Neuronal stem cell (in vitro differentiated cells): ENCODE data around the gene CAV3.
A peak's percentile ranks its signal among the peaks of the same experiment; 100 is the strongest.

Source experiments
- DNase-seq: peaks from one replicate; pipeline ENCODE4 v3.0.0-alpha.2; 2013; ENCODE audit warnings: low spot score
- H2AFZ ChIP-seq: one replicate; pipeline ENCODE4 v1.6.1; 2013; ENCODE audit warnings: mild to moderate bottlenecking, low read length, inconsistent platforms
- H2AK5ac ChIP-seq: 2 replicates; pipeline ENCODE4 v1.6.1; 2013; ENCODE audit warnings: low read depth, mild to moderate bottlenecking, inconsistent platforms, low read length, moderate library complexity, mixed read lengths
- H2BK120ac ChIP-seq: 2 replicates; pipeline ENCODE4 v1.6.1; 2013; ENCODE audit warnings: low read depth, mild to moderate bottlenecking, inconsistent platforms, low read length, moderate library complexity, mixed read lengths
- H2BK12ac ChIP-seq: one replicate; pipeline ENCODE4 v1.6.1; 2013; ENCODE audit warnings: low read length, inconsistent platforms
- H2BK15ac ChIP-seq: 2 replicates; pipeline ENCODE4 v1.6.1; 2013; ENCODE audit warnings: mild to moderate bottlenecking, low read length, inconsistent platforms, mixed read lengths
- H2BK5ac ChIP-seq: one replicate; pipeline ENCODE4 v1.6.1; 2013; ENCODE audit warnings: inconsistent platforms, mild to moderate bottlenecking, low read length, moderate library complexity
- H3K14ac ChIP-seq: one replicate; pipeline ENCODE4 v1.6.1; 2013; ENCODE audit warnings: low read length, inconsistent platforms
- H3K18ac ChIP-seq: 2 replicates; pipeline ENCODE4 v1.6.1; 2013; ENCODE audit warnings: low read length, inconsistent platforms
- H3K23ac ChIP-seq: 2 replicates; pipeline ENCODE4 v1.6.1; 2013; ENCODE audit warnings: low read depth, mild to moderate bottlenecking, mixed read lengths, low read length, inconsistent platforms; ENCODE audit not compliant: poor library complexity
- H3K27ac ChIP-seq: replicated peaks from 3 replicates; pipeline ENCODE4 v1.5.1; 2013; ENCODE audit warnings: low read length, inconsistent platforms
- H3K27me3 ChIP-seq, 3 experiments: 2 replicates each; pipeline ENCODE4 v1.6.1; 2013; ENCODE audit warnings: low read length in 3 of 3, mild to moderate bottlenecking in 2 of 3, inconsistent platforms in 1 of 3, low read depth in 1 of 3, mixed read lengths in 1 of 3, moderate library complexity in 1 of 3; ENCODE audit not compliant: control insufficient read depth in 3 of 3, insufficient read depth in 3 of 3
- H3K36me3 ChIP-seq, 2 donors: replicated peaks in 1 of 2; 2 replicates each; pipeline ENCODE4 v1.6.1; 2013; ENCODE audit warnings: low read length in 2 of 2; ENCODE audit not compliant: control insufficient read depth in 2 of 2, insufficient read depth in 2 of 2
- H3K4ac ChIP-seq: 2 replicates; pipeline ENCODE4 v1.6.1; 2013; ENCODE audit warnings: inconsistent platforms, mild to moderate bottlenecking, low read length, moderate library complexity
- H3K4me1 ChIP-seq, 2 donors: 1 replicate in 1 of 2; 2 replicates in 1 of 2; pipeline ENCODE4 v1.6.1; 2013; ENCODE audit warnings: low read length in 2 of 2, low read depth in 1 of 2; ENCODE audit not compliant: control insufficient read depth in 2 of 2, insufficient read depth in 1 of 2
- H3K4me2 ChIP-seq: one replicate; pipeline ENCODE4 v1.6.1; 2013; ENCODE audit warnings: mild to moderate bottlenecking, low read length, inconsistent platforms; ENCODE audit not compliant: insufficient read depth, poor library complexity, severe bottlenecking
- H3K4me3 ChIP-seq, 2 donors: 2 replicates each; pipeline ENCODE4 v1.5.1; 2013; ENCODE audit warnings: low read length in 2 of 2, mild to moderate bottlenecking in 2 of 2, inconsistent platforms in 1 of 2, moderate library complexity in 1 of 2
- H3K79me1 ChIP-seq: one replicate; pipeline ENCODE4 v1.6.1; 2013; ENCODE audit warnings: low read depth, mild to moderate bottlenecking, inconsistent platforms, low read length, moderate library complexity
- H3K9ac ChIP-seq: one replicate; pipeline ENCODE4 v1.6.1; 2013; ENCODE audit warnings: mild to moderate bottlenecking, low read depth, low read length, inconsistent platforms; ENCODE audit not compliant: poor library complexity
- H3K9me3 ChIP-seq, 2 donors: replicated peaks in 1 of 2; 2 replicates each; pipeline versions ENCODE3 to v1.6.1; 2013; ENCODE audit warnings: low read length in 2 of 2, mild to moderate bottlenecking in 2 of 2, inconsistent platforms in 1 of 2, low read depth in 1 of 2, mixed read lengths in 1 of 2, moderate library complexity in 1 of 2; ENCODE audit not compliant: control insufficient read depth in 2 of 2, insufficient read depth in 1 of 2
- H4K8ac ChIP-seq: one replicate; pipeline ENCODE4 v1.6.1; 2013; ENCODE audit warnings: low read depth, mild to moderate bottlenecking, inconsistent platforms, low read length, moderate library complexity
- H4K91ac ChIP-seq: one replicate; pipeline ENCODE4 v1.6.1; 2013; ENCODE audit warnings: low read length, low read depth, mild to moderate bottlenecking, inconsistent platforms; ENCODE audit not compliant: poor library complexity
- WGBS, 2 donors: extraction: QIAGEN DNeasy Blood & Tissue Kit; methylation state at CpG; one replicate each; pipeline ENCODE4 v1.1.7; 2013; ENCODE audit warnings: missing lambda C conversion rate in 2 of 2, mixed read lengths in 1 of 2; ENCODE audit not compliant: insufficient read length in 2 of 2, insufficient replicate concordance in 1 of 2; ENCODE audit errors: extremely low coverage in 2 of 2; 5-methylcytosine and 5-hydroxymethylcytosine counted together

Gene CAV3

GRCh38 chr3:8723612-8724011, 10.0 kb upstream of the CAV3 start:
- Histone ChIP-seq H3K27me3 (no peaks in the 10 kb centered on the region), H3K18ac (no peak overlapping the region), H4K91ac (no peak overlapping the region), H3K4ac (no peak overlapping the region), H3K4me1 (peaks cover 0 to 6% of the 10 kb centered on the region in 2 donors), H3K9me3 (peaks cover 3% of the 10 kb centered on the region in 2 donors), H3K9ac (no peak overlapping the region), H3K4me2 (no peak overlapping the region), H2BK120ac (no peak overlapping the region), H3K4me3 (no peak overlapping the region), H2BK15ac (no peak overlapping the region), H2AFZ (no peak overlapping the region), H3K27ac (no peak overlapping the region), H2BK12ac (no peak overlapping the region), H3K79me1 (no peaks in the 10 kb centered on the region), H3K14ac (no peak overlapping the region), H2BK5ac (no peak overlapping the region), H4K8ac (no peak overlapping the region), H2AK5ac (no peak overlapping the region), H3K36me3 (no peaks in the 10 kb centered on the region), H3K23ac (no peak overlapping the region)
- no CpG with 5 or more reads among the region's 3 CpGs for WGBS, 2 donors
- no peak for DNase-seq

- Histone ChIP-seq H2BK5ac (no peak overlapping the region), H3K9me3 (peaks cover 3% of the 10 kb centered on the region in 2 donors), H4K8ac (no peak overlapping the region), H3K14ac (no peak overlapping the region), H2AK5ac (no peak overlapping the region), H2BK12ac (no peak overlapping the region), H3K27ac (no peak overlapping the region), H3K23ac (no peak overlapping the region), H3K79me1 (no peaks in the 10 kb centered on the region), H3K36me3 (no peaks in the 10 kb centered on the region), H3K4me1 (peaks cover 0 to 6% of the 10 kb centered on the region in 2 donors), H2BK120ac (no peak overlapping the region), H2BK15ac (no peak overlapping the region), H3K4me3 (no peak overlapping the region), H3K9ac (no peak overlapping the region), H4K91ac (no peak overlapping the region), H2AFZ (peak overlapping the region; percentile 63), H3K4ac (no peak overlapping the region), H3K27me3 (no peaks in the 10 kb centered on the region), H3K18ac (no peak overlapping the region), H3K4me2 (no peak overlapping the region)
- no peak for DNase-seq
- no CpG with 5 or more reads among the region's 3 CpGs for WGBS, 2 donors
These were observed 9.4 kb upstream of the CAV3 start for GRCh38 chr3:8724108-8724752.

DNA sequence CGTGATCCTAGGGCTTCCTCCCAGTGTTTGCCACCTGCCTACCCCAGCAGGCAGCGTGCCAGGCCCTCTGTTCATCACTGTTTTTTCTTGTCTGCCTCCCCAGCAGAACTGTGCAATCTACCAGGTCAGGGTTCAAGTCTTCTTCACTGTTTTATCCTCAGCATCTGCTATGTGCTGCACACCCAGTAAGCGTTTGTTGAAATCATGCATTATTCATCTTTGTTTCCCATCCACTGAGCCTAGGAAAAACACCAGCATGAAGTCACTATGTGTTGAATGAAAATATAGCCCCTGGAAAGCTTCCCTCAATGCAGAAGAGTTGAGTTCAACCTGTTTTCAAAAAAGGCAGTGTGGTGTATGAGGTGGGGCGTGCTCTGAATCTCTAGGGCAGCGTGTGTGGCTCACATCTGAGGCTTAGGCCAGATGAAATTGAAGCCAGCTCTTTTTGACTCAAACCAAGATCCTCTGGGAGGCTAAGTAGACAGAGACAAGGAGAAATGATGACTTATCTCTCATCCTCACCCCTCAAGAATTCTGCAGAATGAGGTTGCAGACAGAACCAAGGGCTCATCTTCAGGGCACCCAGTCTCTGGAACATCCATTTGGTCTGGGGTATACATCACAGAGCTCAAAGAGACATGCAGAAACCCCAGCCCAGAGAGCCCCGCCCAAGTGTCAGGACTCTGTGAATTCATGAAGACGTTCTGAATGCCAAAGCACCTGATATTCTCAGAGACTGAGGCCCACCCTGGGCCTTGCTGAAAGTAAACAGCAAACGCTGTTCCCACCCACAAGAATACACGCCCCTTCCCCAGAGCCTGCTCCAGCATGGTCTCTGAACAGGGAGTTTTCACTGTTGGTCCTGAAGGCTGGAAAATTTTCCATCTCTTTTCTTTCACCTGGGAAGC, 5.7 kb upstream of the CAV3 start:
- no peak overlapping the region for H3K14ac ChIP-seq
- peak overlapping the region; percentile 34 for H3K18ac ChIP-seq
- no peak overlapping the region for H3K4ac ChIP-seq
- H4K8ac ChIP-seq: no peak overlapping the region
- H3K23ac ChIP-seq: no peak overlapping the region
- H3K27me3 ChIP-seq: no peaks in the 10 kb centered on the region
- H3K4me3 ChIP-seq: no peak overlapping the region
- no peaks in the 10 kb centered on the region for H3K79me1 ChIP-seq
- no peak overlapping the region for H2BK12ac ChIP-seq
- no peak overlapping the region for H3K4me2 ChIP-seq
- H2BK120ac ChIP-seq: no peak overlapping the region
- no peak overlapping the region for H3K27ac ChIP-seq
- peaks cover 0 to 6% of the 10 kb centered on the region in 2 donors for H3K4me1 ChIP-seq
- no peaks in the 10 kb centered on the region for H3K36me3 ChIP-seq
- H2BK15ac ChIP-seq: no peak overlapping the region
- no peak for DNase-seq
- no peak overlapping the region for H2AK5ac ChIP-seq
- WGBS, 2 donors: no CpG with 5 or more reads among the region's 9 CpGs
- peaks cover 3% of the 10 kb centered on the region in 2 donors for H3K9me3 ChIP-seq
- no peak overlapping the region for H4K91ac ChIP-seq
- H3K9ac ChIP-seq: no peak overlapping the region
- no peak overlapping the region for H2BK5ac ChIP-seq
- H2AFZ ChIP-seq: peak overlapping the region; percentile 26

DNA sequence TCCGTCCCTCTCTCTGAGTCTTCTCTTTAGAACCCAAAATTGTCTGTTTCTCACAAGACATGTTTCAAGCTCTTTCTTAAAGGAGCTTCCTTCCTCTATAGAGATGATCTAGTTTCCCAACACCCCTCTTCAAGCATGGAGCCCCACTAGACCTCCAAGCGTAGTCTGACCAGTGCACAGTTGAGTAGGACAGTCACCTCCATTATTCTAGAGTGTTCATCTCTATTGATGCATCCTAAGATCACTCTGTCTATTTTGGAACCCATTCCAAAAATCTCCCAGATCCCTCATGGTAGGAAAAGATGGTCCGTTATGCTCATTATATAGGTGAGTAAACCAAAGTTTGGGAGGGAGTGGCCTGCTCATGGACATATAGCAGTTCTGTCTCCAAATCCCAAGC, 4.1 kb upstream of the CAV3 start:
- H3K27me3 ChIP-seq: no peaks in the 10 kb centered on the region
- no peaks in the 10 kb centered on the region for H3K79me1 ChIP-seq
- no peak overlapping the region for H2BK15ac ChIP-seq
- H3K18ac ChIP-seq: no peak overlapping the region
- H2AK5ac ChIP-seq: no peak overlapping the region
- no peak overlapping the region for H2BK120ac ChIP-seq
- H4K91ac ChIP-seq: no peak overlapping the region
- no peak overlapping the region for H3K4me2 ChIP-seq
- H3K9me3 ChIP-seq: peaks cover 3% of the 10 kb centered on the region in 2 donors
- no peak overlapping the region for H3K27ac ChIP-seq
- WGBS, 2 donors: no CpG with 5 or more reads among the region's 3 CpGs
- no peak overlapping the region for H3K14ac ChIP-seq
- H2BK12ac ChIP-seq: no peak overlapping the region
- no peak overlapping the region for H3K4ac ChIP-seq
- no peak overlapping the region for H3K4me3 ChIP-seq
- no peaks in the 10 kb centered on the region for H3K36me3 ChIP-seq
- H3K23ac ChIP-seq: no peak overlapping the region
- H2BK5ac ChIP-seq: no peak overlapping the region
- no peak overlapping the region for H2AFZ ChIP-seq
- H3K9ac ChIP-seq: no peak overlapping the region
- DNase-seq: no peak
- H3K4me1 ChIP-seq: peaks cover 4 to 6% of the 10 kb centered on the region in 2 donors
- H4K8ac ChIP-seq: no peak overlapping the region
